NCI-H2196 (cell line): ENCODE results near the gene SNRPD3.
"Not testable (repeated sequence)": the region's sequence is repeated elsewhere in the genome, so short reads cannot be mapped to it uniquely, and the experiment has no call there.

Experiments
- DNase-seq: peaks from one replicate; lab custom pipeline; 2025; ENCODE audit not compliant: unreplicated experiment; lab: John Stamatoyannopoulos, UW

SNRPD3 gene

GRCh38 chr22:24590596-24591173, 34.9 kb downstream of the SNRPD3 start:
- no peak for DNase-seq

GRCh38 chr22:24591286-24591830, 35.6 kb downstream of the SNRPD3 start:
- no peak for DNase-seq

- no peak for DNase-seq
These were observed 36.5 kb downstream of the SNRPD3 start for GRCh38 chr22:24592058-24592850.

DNA sequence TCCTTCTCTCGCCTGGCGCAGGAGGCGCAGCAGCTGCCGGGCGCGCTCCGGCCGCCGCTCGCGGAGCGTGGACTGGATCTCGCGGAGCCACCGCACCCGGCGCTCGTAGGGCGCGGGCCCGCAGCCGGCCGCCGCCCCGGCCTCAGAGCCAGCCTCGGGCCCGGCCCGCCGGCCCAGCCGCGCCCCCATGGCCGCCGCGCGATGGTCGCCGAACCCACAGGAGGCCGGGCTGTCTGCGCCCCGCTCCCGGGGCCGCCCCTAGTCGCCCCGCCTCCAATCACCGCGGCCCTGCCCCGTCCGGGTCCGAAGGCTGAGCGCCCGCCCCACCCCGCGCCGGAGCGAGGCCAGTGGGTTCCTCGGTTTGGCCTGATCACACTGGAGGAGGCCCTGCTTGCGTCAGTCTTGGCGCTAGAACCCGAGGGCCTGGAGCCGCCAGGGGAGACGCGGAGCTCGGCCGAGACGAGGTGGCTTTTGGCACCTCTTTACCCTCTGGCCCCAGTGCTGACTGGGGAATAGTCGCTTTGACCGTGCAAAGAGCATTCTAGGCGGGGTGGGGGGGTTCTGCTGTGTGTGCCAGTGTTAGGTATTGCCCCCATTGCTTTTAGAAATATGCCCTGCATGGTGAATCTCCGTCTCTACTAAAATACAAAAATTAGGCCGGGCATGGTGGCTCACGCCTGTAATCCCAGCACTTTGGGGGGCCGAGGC, 37.2 kb downstream of the SNRPD3 start, which contains the start of gene LRRC75B:
Gene LRRC75B (minus strand): TSS at position 223 of the 708 bp plus-strand sequence. CDS start 34 bp downstream, at position 189.
- DNase-seq: peak; percentile 65

DNA sequence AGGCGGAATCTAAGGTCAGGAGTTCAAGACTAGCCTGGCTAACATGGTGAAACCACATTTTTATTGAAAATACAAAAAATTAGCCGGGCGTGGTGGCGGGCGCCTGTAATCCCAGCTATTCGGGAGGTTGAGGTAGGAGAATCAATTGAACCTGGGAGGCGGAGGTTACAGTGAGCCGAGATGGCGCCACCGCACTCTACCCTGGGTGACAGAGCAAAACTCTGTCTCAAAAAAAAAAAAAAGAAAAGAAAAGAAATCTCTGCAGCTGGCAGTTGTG, 37.7 kb downstream of the SNRPD3 start:
- DNase-seq: not testable (repeated sequence)

DNA sequence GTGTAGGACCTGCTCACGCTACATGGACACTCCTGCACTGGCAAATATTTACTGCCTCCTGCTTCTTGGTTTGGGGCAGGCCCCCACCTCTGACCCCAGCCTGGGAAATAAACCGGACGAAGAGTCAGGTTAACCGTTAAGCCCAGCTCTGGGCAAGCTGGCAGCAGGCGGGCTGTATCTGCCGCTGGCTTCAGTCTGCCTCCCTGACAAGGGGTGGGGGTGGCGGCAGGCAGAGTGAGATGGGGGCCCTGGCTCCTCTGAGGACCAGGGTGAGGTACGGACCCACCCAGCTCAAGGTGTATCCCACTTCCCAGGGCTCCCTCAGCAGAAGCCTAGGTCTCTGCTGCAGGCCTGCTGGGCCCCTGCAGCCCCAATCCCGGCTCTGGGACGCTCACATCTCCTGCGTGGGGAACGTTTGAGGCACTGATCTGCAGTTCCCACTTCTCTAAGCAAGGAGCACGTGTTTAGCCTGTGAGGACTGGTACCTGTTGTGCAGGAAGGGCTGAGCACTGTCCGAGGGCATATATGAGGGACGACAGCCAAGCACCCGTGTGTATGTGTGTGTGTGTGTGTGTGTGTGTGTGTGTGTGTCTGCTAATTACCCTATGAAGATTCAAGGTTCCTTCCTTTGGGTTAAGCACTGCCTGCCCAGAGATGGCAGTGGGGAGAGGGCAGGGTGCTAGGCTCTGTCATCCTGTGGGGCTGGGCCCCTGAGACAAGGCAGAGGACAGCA, 38.2 kb downstream of the SNRPD3 start:
- peak; percentile 25 for DNase-seq

GRCh38 chr22:24594569-24595120, 38.8 kb downstream of the SNRPD3 start:
- DNase-seq: peak; percentile 25

DNA sequence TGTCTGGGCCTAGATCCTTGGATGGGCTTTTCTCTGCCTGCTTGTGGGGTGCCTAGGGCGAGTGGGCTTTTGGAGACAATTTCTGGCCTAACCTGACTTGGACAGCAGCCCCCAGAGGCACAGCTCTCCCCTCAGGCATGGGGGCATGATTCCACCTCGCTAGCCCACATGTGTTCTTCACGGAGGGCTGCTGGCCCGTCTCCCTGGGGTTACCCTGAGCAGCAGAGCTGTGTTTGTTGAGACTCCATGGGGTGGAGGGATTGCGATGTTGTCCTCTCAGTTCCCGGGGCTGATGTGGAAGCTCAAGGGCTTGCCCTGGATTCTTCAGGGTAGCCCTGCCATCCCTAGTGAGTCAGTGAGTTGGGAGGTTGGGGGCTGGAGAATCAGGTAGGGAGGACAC, 39.4 kb downstream of the SNRPD3 start:
- no peak for DNase-seq

- no peak for DNase-seq
These were observed 40.1 kb downstream of the SNRPD3 start for GRCh38 chr22:24595863-24596262.

- not testable (repeated sequence) for DNase-seq
These were observed 41.3 kb downstream of the SNRPD3 start for GRCh38 chr22:24597076-24597475.

DNA sequence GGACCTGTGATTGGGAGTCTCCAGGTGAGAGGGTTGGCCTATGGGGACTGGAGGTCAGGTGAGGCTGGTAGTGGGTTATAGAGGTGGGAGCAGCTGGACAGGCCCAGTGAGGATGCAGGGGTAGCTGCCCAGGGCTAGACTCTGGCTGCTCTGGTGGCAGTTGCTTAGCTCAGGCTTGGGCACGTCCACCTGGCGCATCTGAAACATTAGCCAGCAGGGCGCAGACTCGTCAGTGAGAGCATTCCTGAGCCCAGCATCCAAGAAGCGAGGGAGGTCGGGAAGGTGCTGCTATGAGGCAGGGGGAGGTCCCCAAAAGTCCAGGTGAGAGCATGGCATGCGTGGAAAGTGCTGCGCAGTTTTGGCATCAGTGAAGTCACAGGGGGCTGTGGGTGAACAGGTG, 43.7 kb downstream of the SNRPD3 start:
- DNase-seq: no peak

DNA sequence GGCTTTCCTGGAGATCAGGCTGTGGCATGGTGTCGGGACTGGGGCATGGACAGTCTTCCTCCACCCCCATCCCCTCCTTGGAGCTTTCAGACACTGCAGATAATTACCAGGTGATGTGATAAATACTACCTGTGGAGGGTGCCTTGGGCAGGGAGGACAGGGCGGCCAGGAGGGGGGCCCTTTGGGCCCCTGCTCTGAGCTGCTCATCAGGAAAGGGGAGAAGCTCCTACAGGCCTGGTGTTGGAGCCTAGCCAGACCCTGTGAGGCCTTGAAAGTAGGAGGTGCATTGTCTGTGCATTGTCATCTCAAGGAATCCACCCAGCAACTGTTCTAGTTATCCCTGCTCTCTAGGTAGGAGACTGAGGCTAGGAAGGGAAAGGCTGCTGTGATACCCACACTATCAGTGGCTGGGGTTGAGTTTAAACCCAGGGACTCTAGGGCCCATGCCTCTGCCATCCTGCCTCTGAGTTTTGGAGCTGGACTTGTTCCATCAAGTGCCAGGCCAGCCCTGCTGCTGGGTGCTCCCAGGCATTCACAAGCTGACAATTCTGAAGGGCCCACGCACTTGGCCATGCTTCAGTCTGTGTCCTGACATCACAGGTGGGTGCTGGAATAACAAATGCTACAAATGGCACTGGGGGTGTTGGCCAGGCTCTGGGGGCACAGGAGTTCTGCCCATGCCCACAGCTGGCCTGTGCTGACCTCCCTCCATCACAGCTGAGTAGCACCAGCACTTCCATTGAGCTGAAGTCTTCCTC, 44.3 kb downstream of the SNRPD3 start:
- not testable (repeated sequence) for DNase-seq

- DNase-seq: peak; percentile 48
These were observed 45.7 kb downstream of the SNRPD3 start for GRCh38 chr22:24601217-24602104.

GRCh38 chr22:24602105-24602749, 46.4 kb downstream of the SNRPD3 start:
- DNase-seq: not testable (repeated sequence)

DNA sequence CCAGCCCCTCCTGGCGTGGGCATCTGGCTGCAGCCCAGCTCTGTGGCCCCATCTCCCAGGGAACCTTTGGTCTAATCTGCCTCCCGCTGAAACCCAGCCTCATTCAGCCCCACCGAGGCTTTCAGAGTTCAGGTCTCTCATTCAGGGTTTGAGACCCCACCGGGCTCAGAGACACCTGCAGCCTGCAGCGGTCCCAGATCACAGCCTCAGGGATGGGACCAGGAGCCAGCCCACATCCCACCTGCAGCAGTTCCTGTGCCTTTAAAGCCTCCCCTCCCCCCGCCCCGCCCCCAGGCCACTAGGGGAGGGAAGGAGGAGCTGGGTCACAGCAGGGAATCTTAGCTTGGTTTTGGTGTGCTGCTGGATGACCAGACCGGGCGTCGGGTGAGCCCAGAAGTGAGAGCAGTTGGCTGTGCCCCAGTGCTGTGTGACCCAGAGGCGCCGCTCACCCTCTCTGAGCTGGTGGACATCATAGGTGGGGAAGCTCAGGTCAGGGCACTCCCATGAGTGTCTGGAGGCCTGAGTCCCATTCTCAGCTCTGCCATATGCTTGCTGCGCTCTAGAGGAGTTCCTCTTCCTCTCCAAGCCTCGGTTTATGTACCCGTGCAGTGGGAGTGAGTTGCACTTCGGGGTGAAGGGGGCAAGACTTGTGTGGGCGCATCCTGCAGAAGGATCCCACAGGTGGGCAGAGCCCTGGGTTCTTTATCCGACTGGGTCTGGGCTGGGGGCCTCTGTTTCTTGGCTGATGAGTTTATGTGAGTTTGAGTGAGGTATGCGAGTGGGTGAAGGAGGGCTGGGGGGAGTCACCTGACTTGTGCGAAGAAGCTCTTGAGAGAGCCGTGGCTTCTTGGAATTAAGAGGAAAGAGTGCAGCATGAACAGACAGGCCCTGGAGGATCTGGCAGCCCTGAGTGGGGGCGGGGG, 47.3 kb downstream of the SNRPD3 start, which contains the start of gene GGT1:
Gene GGT1 (plus strand): TSS at position 347 of the 923 bp plus-strand sequence. CDS start 7,889 bp downstream, outside the sequence.
- DNase-seq: peak; percentile 6

- DNase-seq: peak; percentile 33
These were observed 48.2 kb downstream of the SNRPD3 start for GRCh38 chr22:24603770-24604629.
